GM21360 (cell line): ENCODE measurements around the gene ZMIZ1.

Experiments used
- ATAC-seq: cut with Tn5 transposase; IDR thresholded peaks from one replicate; pipeline ENCODE4 v1.9.1; 2021; ENCODE audit warnings: mild to moderate bottlenecking, moderate library complexity; ENCODE audit not compliant: unreplicated experiment

The ZMIZ1 gene

GRCh38 chr10:79347226-79347893 is 278.6 kb downstream of the ZMIZ1 start, which contains the start of gene PPIF:
TSS of gene PPIF (plus strand) at chr10:79347469. CDS start at chr10:79347549, 80 bp downstream.
- peak; percentile 80 for ATAC-seq

- ATAC-seq, result peak; percentile 55
These were observed 279.3 kb downstream of the ZMIZ1 start for GRCh38 chr10:79347894-79348639.

- ATAC-seq, result no peak
These were observed 279.8 kb downstream of the ZMIZ1 start for GRCh38 chr10:79348640-79348988.

GRCh38 chr10:79349072-79349491 is 280.3 kb downstream of the ZMIZ1 start:
- no peak for ATAC-seq

GRCh38 chr10:79349766-79350406 is 281.1 kb downstream of the ZMIZ1 start:
- ATAC-seq, result no peak

GRCh38 chr10:79350407-79351154 is 281.8 kb downstream of the ZMIZ1 start:
- no peak for ATAC-seq

- ATAC-seq, result no peak
These were observed 282.6 kb downstream of the ZMIZ1 start for GRCh38 chr10:79351332-79351731.

GRCh38 chr10:79352035-79352877 is 283.5 kb downstream of the ZMIZ1 start:
- no peak for ATAC-seq

GRCh38 chr10:79353000-79353406 is 284.2 kb downstream of the ZMIZ1 start:
- ATAC-seq, result no peak

- ATAC-seq, result no peak
These were observed 285.0 kb downstream of the ZMIZ1 start for GRCh38 chr10:79353726-79354125.

- no peak for ATAC-seq
These were observed 285.4 kb downstream of the ZMIZ1 start for GRCh38 chr10:79354141-79354540.

GRCh38 chr10:79354615-79355014 is 285.8 kb downstream of the ZMIZ1 start:
- no peak for ATAC-seq

GRCh38 chr10:79355420-79356017 is 286.8 kb downstream of the ZMIZ1 start:
- ATAC-seq, result no peak

- ATAC-seq, result no peak
These were observed 287.3 kb downstream of the ZMIZ1 start for GRCh38 chr10:79356104-79356503.

GRCh38 chr10:79357180-79357579 is 288.4 kb downstream of the ZMIZ1 start:
- ATAC-seq, result no peak

GRCh38 chr10:79358811-79359210 is 290.0 kb downstream of the ZMIZ1 start:
- no peak for ATAC-seq

- ATAC-seq, result no peak
These were observed 291.2 kb downstream of the ZMIZ1 start for GRCh38 chr10:79359816-79360498.

- ATAC-seq, result no peak
These were observed 292.0 kb downstream of the ZMIZ1 start for GRCh38 chr10:79360499-79361342.
